Umbilical cord (tissue), 2 donors: ENCODE measurements around the gene PRKAA1. TPM values are rescaled to one million over a fixed set of nuclear protein-coding genes. Genes with fewer than 3 reads are reported as not detected.
A peak's percentile ranks its signal among the peaks of the same experiment; 100 is the strongest.

Experiments
- DNase-seq: peaks from one replicate; pipeline ENCODE4 v3.0.0-alpha.2; 2015; ENCODE audit warnings: low spot score
- total RNA-seq: library from RNA; depleted of rRNA; stranded (reverse); fragments of >200 nt; gene quantifications from one replicate; pipeline ENCODE4 v1.2.3, GENCODE V29; 2014; ENCODE audit warnings: low replicate concordance; ENCODE audit not compliant: insufficient read depth

PRKAA1 gene
- total RNA-seq, 1 donor from 2014 or later = 108 TPM

DNA sequence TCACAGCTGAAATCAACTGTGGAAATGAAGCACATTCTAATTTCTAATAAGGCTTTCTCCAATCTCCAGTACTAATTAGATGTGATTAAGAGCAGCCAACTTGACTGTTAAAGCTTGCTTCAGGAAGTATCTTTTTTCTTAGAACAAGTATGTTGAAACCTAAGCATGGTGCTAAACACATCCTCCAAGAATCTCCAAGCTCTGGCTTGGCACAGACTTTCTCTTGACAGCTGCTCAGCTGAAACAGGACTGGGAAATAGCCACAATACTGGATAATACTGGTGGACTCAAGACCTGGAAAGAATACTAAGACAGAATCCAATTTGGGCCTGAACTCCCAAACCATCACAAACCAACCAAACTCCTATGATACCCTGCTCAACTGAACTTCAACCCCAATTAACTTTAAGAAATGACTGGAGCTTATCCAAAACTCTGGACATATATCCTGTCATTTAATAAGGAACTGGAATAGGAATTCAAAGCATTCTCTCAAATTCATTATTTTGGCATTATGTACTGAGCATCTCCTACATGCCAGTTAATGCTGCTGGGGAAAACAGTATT, 16.2 kb downstream of the PRKAA1 start:
- DNase-seq = peak; percentile 9

DNA sequence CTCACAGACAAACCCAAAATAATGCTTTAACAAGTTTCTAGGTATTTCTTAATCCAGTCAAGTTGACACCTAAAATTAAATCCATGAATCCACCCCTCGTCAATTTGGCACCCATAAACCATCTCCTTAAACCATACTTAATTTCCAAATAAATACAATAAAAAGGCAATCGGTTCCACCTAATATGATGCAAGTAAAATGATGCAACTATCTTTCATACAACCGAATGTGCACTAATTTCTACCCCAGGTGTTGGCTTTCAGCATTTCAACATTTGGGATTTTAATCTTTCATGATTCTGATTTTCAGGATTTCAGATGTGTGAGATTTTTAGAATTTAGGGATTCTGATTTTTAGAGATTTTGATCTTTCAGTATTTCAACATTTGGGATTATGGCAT, 17.3 kb downstream of the PRKAA1 start:
- DNase-seq = no peak

DNA sequence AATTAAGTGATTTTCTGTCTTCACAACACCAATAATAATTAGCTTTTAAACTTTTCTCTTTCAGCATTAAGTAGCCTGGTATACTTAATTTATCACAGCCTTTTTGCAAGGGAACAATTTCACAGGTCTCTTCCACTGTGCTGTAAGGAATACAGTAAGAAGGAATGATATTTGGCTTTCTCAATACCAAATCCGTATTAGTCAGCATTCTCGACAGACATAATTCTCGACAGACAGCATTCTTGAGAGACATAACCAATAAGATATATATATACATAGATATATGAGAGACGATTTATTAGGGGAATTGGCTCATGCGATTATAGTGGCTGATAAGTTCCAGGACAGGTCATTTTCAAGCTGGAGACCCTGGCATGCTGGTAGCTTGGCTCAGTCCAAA, 18.0 kb downstream of the PRKAA1 start:
- no peak for DNase-seq

DNA sequence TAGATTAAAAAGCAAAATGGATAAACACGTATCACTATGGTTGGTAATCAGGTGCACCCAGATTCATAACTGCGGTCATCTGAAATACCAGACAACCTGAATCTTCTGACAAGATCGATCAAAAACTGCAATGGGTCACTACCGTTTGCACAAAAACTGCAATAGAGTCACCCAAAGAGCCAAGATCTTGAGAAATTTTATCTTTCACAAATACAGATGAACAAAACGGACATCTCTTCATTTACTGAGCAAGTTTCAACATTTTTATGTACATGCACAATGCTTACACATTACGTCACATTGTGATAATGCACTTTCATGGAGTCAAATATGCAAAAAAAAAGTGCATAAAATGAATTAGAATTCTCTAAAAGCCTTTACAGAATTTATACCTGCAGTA, 18.6 kb downstream of the PRKAA1 start:
- no peak for DNase-seq

DNA sequence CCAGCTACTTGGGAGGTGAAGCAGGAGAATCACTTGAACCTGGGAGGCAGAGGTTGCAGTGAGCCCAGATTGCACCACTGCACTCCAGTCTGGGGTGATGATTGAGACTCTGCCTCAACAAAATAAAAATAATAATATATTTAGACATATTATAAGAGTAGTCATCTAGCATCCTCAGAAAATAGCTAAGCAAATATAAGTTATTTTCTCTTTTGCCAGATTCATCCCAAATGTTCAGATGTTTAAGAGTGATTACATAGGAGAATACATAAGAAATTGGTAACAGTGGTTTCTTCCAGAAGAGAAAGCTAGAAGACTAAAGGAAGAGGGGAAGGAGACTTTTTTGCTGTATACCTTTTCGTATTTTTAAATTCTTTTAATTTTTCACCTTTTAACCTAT, 20.0 kb downstream of the PRKAA1 start:
- no peak for DNase-seq

DNA sequence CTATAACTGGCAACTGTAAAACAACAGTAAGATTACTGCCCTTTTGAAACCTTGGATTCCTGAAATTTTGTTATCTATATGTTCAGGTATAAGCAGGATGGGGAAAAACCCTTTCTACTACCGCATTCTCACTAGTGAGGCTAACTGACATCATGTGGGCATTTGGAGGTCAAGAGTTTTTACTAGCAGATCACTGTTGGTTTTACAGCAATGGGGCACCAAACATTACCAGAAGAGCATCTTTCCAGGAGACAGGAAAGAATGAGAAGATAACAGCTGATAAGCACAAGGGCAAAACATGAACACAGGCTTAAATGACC, 21.6 kb downstream of the PRKAA1 start:
- DNase-seq = no peak

DNA sequence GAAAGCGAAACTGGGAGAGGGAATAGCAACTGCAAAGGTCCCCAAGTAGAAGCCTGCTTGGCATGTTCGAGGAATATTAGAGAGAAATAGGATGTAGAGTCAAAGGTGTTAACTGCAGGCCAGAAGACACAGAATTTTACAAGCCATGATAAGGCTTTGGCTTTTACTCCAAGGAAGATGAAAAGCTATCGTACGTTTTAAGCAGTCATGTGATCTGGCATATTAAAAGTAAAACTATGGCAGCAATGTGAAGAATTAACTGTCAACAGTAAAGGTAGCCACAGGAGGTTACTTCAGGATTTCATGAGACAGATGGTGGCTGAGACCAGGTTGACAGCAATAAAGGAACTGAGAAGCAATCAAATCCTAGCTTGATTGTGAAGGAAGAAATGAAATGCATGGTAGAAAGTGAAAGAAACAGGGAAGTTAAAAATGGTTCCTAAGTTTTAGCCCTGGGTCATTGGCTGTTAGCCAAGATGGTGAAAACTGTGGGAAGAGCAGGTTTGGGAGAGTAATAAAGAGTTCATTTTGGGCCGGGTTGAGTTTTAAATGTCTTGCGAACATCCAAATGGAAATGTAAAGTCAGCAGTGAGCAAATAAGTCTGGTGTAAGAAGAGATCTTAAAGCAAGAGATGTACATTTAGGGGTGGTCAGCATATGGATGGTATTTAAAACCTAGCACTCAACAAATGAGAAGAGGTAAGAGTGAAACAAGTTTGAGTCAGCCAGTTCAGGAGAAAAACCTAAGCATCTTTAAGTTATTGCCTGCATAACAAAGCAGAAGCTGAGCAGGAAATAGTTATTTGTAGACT, 22.1 kb downstream of the PRKAA1 start:
- no peak for DNase-seq

DNA sequence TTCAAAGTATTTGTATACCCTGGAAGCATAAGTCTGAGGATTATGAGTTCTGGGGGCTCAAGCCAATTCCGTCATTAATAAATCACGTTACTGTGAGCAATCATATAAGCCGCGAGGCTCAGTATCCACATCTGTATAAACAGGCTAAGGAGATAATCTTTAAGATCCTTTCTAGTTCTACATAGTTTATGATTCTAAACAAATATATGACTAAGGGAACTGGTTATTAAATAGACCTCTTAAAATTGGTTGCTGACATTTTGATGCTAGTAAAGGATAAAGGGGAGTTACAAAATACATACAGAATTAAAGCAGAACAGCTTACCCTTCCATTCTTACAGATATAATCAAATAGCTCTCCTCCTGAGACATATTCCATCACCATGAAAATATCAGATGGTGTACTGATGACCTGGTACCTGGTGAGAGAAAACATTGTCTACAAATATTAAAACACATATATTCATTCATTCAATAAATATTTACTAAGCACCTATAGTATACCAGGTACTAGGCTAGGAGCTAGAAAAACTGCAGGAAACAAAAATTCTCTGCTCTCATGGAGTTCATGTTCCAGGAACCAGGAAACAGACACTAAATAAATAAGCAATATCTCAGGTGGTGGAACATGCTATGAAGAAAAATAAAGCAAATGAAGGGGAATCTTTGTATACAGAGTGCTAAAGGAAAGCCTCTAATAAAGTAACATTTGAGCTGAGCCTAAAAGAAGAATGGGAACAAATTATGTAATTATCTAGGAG, 22.9 kb downstream of the PRKAA1 start:
- DNase-seq = no peak

DNA sequence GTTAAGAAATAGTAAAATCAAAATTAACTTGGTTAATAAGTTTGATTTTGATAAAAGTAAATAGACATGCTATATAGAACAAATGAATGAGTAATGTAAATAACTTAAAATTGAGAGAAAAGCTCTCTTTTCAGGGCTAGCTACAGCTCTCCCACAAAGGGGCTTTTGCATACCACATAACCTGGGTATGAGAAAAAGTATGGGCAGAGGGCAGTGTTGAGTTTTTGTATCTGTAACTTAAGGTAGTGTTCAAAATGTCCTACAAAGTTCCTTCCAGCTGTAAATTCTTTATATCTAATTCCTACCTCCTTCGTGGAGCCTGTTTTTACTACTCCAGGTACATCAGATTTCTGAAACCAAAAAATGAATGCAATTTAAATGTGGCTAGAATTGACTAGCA, 23.6 kb downstream of the PRKAA1 start:
- no peak for DNase-seq

DNA sequence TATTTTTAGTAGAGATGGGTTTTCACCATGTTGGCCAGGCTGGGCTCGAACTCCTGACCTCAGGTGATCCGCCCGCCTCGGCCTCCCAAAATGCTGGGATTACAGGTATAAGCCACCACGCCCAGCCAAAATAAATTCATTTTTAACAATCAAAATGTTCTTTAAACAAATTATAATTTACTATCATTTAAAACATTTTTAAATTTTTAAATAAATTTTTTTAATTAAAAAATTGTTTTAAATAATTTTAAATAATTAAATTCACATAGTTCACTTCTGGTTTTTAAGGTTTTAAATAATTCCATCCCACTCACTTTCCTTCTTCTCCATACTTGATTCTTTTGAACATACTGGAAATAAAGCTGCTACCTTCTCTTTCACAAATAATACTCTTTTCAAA, 27.4 kb downstream of the PRKAA1 start:
- DNase-seq = no peak

DNA sequence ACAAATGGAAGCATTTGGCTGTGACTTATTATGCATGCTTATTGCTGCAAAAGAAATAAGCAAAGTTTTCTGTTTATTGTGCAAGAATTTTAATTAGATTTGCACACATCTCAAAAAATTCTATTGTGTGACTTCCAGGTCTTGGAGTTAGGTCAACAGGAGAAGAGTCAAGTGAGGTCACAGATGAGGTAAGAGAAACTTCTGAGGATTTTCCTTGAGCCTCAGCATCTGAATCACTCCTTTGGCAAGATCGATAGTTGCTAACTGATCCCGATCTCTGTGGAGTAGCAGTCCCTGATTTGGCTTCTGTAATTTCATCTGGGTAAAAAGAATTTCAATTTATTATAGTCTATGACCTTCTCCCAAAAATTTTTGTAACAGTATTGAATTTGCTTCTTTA, 35.5 kb downstream of the PRKAA1 start:
- no peak for DNase-seq

DNA sequence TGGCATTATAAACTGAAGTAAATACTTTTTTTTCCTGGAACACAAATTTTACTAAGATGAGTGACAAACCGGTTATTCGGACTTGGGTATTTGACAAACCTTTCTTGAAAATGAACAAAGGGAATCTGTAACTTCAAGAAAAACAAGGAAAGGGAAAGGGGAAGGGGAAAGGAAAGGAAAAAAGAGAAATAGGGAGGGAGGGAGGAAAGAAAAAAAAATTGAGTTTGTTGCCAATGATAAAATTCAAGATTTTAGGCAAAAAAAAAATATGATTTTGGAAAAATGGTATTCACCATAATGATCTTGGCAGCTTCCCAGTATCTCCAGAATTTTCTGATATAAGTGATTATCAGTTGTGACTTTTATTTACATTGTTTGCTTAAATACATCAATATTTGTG, 40.8 kb downstream of the PRKAA1 start:
- no peak for DNase-seq

DNA sequence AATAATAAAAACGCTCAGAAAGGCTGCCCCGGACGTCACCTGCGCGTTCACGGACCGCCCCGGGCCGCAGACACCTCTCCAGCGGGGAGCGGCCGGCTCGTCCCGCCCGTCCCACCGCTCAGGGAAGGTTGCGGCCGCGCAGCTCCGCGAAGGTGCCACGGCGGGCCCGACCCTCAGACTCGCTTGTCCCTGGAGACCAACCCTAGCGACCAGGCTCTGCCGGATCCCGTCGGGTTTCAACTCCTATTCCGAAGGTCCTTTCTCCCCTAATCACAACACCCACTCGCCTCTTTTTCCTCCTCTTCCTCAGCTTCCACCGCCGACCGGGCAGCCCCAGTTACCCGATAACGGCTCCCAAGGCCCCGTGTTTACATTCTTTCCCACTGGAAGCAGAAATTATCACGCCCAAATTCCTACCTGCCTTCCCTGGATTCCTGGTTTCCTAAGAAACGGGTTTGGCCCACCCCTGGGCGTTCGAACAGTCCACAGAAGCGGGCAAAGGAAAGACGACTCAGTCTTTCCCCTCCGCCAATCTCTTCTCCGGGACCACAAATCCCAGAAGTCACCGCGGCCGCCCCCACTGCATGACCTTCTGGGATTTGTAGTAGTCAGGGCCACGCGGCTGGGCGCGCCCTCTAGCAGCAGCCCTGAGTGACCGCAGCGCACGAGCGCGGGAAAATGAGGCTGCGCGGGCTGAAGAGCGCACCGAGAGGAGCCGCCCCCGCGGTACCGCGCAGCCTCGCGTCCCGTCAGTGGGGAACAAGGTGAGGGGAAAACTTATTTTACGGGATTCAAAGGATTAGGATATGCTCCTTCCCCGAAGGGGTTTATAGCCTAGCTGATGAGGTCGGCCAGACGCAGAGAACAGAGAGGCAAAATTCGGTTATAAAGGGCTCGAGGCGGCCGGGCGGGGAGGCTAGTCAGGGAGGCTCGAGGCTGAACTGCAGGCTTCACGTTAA, 42.5 kb downstream of the PRKAA1 start, which contains the start of gene TTC33:
TSS of gene TTC33 (minus strand) at position 555 of the 959 bp plus-strand sequence. CDS start 8,943 bp downstream, outside the sequence.
- peak; percentile 97 for DNase-seq

DNA sequence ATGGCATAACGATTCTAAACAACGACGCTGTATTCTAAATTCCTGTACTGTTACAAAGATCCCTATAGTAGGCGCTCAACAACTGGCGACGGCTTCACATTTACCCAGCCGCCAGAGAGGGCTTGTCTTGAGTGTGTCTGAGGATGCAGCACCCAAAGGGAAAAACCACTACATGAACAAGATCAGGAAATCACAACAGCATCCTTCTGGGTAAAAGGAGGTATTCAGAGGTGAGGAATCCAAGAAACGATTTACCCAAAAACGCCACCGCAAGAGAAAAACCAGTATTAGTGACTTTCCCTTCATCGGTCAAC, 43.1 kb downstream of the PRKAA1 start:
- DNase-seq = peak; percentile 89

DNA sequence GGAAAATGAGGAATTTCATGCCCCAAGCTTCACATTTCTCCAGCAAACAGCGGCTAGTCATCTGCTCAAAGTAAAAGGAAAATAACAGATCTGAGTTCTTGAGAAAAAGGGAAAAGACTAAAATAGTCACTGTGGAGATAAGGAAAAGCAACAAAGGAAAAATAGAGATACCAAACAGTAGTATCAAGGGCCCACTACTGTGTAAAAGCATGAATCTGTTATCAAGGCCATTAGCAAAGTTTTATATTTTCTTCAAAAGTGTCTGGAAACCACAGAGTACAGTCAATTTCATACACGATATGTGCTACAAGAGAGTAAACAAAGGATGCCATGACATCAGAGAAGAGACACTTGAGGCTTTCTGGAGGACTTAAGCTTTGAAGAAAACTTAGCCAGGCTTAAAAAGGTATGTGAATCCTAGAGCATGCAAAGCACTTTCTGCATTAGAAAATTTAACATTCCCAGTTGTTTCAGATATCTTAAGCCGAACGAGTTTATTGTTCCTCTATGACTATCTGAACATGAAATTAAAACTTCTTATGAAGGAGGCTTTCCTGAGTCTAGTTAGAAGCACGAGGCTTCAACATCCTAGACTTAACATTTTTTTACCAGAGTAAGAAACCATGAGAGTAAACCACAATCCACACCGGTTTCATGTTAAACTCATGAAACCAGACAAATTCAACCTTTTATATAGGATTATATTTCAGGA, 43.6 kb downstream of the PRKAA1 start:
- DNase-seq = peak; percentile 74

DNA sequence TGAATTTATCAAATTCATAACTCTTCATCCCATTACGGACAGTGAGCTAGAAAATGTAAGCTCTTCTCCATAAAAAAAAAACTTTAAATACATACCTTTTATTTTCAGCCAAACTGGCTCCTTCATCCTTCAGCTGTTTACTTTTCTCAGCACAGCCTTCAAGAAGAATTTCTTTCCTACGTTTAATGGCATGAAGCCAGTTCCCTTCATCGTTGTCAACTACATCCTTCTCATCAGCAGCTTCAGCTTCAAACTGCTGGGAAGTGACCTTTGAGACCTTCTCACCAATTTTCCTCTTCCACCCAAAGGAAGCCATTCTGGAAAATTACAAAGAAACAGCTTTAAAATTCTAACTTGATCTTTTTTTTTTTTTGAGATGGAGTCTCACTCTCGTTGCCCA, 51.5 kb downstream of the PRKAA1 start:
- no peak for DNase-seq

DNA sequence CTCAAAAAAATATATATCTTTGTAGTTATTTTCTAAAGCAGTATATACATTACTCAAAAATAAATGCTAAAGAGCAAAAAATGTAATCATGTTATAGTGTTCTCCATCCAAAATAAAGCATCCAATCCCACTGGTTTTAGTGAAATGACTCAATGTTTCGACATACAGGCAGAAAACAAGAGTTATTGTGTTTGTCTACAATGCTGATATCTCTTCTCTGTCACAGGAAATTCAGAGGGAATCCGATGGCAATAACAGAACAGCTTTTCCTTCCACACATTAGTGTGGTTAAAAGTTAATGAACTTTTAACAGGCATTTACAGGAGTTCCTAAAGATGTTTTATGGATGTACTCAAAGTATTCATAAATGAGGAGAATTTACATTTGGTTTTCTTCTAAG, 54.4 kb downstream of the PRKAA1 start:
- no peak for DNase-seq

DNA sequence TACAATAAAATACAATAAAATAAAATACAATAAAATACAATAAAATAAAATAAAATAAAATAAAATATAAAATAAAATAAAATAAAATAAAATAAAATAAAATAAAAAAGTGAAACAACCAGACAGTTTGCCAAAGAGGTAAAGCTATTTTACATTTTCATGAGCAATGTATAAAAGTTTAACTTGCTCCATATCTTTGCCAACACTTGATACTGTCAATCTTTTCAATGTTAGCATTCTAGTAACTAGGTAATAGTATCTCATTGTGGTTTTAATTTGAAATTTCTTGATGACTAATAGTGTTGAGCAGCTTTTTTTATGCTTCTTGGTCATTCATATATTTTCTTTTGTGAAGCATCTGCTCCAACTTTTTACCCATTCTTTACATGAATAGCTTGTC, 59.7 kb downstream of the PRKAA1 start:
- no peak for DNase-seq

DNA sequence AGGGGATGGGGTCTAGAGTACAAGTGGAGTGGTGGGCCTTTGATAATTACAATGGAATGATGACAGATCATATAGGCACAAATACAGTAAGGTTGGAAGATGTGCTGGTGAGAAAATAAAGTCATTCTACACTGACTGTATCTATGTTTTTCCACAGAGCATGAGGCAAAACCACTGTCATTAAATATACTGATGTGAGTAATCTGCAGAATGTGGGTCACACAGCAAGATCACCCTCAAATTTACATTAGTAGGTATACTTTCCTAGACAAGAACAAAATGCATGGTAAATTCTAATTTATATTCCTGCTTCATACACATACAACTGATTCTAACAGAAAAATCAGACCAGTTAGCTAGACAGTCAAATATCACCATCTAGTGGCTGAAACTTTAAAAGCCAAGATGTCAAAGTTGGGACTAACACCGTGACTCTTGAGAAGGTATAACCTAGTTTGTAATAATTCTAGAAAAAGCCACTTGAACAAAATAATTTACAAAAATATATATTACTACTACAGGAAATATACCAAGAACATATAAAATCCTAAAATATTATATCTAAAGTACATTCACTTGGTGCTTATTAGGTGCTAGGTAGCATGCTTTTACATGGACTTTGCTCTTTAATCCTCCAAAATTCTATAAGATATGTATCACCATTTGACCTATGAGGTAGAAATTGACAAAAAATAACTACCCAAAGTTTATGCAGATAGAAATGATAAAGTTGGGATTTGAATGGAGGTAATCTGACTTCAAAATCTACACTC, 61.9 kb downstream of the PRKAA1 start:
- peak; percentile 81 for DNase-seq

DNA sequence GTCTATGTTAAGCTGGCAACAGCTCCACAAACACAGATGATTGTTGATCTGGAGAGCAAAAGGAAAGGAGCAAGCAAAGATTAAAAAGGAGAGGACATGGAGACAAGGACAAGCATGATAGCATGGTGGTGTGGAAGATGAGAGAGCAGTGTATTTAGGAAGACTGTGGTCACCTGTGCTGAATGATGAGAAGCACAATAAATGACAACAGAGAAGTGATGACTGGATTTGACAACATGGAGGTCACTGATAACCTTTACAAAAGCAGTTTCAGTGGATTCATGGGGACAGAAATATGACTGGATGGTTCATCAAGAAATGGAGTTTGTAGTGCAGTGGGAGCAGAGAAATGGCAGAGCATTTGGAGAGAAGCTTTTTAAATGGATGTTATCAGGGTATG, 62.6 kb downstream of the PRKAA1 start:
- DNase-seq = no peak
